Thoracic aorta (tissue), 2 donors: Measurements from ENCODE around the gene CYP4V2. TPM values are rescaled to one million over a fixed set of nuclear protein-coding genes. Genes with fewer than 3 reads are reported as not detected.
"Not testable (repeated sequence)": the region's sequence is repeated elsewhere in the genome, so short reads cannot be mapped to it uniquely, and the experiment has no call there.

Source experiments
- ATAC-seq: fragments of 150-250 bp; one replicate; pipeline ENCODE4 v1.8.0; 2017; ENCODE audit warnings: low read depth; ENCODE audit not compliant: insufficient number of reproducible peaks, low FRiP score
- DNase-seq: peaks from one replicate; pipeline ENCODE4 v3.0.0-alpha.2; 2020; ENCODE audit warnings: low spot score
- H3K27ac ChIP-seq, 2 donors: fragments of 200-600 bp; sonication (generic); 1 replicate in 1 of 2; 2 replicates in 1 of 2; pipeline ENCODE4 v1.5.1; 2016; ENCODE audit warnings: mild to moderate bottlenecking in 2 of 2, moderate library complexity in 2 of 2
- H3K27me3 ChIP-seq: fragments of 200-600 bp; sonication (generic); replicated peaks from 2 replicates; pipeline ENCODE4 v1.6.0; 2016; ENCODE audit warnings: mild to moderate bottlenecking; ENCODE audit not compliant: insufficient read depth
- H3K36me3 ChIP-seq: fragments of 200-600 bp; sonication (generic); one replicate; pipeline ENCODE4 v1.5.1; 2016
- H3K4me1 ChIP-seq, 2 donors: fragments of 200-600 bp; sonication (generic); 1 replicate in 1 of 2; 2 replicates in 1 of 2; pipeline versions ENCODE4 v1.5.1 to v1.6.0; 2016; ENCODE audit warnings: low read depth in 2 of 2, mild to moderate bottlenecking in 1 of 2; ENCODE audit not compliant: control insufficient read depth in 1 of 2
- H3K4me3 ChIP-seq: fragments of 200-600 bp; sonication (generic); 2 replicates; pipeline ENCODE4 v1.5.1; 2016; ENCODE audit warnings: mild to moderate bottlenecking
- H3K9me3 ChIP-seq: fragments of 200-600 bp; sonication (generic); 2 replicates; pipeline ENCODE4 v1.5.1; 2016
- total RNA-seq, 2 donors: library from RNA; depleted of rRNA; stranded (reverse); fragments of >200 nt; gene quantifications; one replicate each; pipeline versions ENCODE4 v1.1.0 to v1.2.3, GENCODE V29; 2016
- TF ChIP-seq, protein P1 (sequence below): fragments of 200-600 bp; sonication (generic); IDR thresholded peaks from one replicate; pipeline ENCODE4 v1.5.1; 2019; ENCODE audit warnings: antibody characterized with exemption

CYP4V2 gene
- total RNA-seq, 2 donors from 2014 or later: 41.8 to 61.2 TPM

DNA sequence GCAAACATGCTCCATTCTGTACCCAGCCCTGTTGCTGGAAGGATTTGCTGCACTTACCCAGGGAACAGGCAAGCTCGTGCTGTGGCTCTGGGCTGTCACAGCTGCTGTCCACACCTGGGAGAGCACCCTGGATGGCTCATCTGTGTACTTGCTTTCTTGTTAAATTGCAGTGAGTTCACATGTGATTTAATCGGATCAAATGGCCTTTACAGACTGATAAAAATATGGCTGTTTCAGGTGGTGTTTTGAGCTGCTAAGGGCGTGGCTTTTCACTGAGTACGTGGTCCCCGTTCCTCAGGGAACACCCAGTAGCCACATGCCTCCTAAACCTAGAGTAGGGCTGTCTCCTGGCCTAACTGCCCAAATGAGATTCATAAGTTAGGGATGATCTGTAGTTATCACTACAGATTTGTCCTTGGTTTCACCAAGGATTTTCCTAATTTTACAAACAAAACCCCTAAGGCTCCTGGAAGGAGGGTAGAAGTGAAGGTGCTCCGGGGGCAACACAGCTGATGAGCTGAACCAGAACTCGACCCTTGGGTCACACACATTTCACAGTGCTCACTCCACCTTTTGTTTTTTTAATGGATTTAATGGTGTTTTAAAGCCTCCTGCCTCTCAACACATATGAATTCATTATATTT lies 49.6 kb downstream of the CYP4V2 start:
- Histone ChIP-seq H3K4me3 (no peak overlapping the region), H3K36me3 (no peaks in the 10 kb centered on the region), H3K9me3 (no peaks in the 10 kb centered on the region), H3K4me1 (no peaks in the 10 kb centered on the region), H3K27me3 (no peaks in the 10 kb centered on the region), H3K27ac (no peak overlapping the region)
- ATAC-seq: no peak
- DNase-seq: no peak
- TF ChIP-seq, protein P1, sequence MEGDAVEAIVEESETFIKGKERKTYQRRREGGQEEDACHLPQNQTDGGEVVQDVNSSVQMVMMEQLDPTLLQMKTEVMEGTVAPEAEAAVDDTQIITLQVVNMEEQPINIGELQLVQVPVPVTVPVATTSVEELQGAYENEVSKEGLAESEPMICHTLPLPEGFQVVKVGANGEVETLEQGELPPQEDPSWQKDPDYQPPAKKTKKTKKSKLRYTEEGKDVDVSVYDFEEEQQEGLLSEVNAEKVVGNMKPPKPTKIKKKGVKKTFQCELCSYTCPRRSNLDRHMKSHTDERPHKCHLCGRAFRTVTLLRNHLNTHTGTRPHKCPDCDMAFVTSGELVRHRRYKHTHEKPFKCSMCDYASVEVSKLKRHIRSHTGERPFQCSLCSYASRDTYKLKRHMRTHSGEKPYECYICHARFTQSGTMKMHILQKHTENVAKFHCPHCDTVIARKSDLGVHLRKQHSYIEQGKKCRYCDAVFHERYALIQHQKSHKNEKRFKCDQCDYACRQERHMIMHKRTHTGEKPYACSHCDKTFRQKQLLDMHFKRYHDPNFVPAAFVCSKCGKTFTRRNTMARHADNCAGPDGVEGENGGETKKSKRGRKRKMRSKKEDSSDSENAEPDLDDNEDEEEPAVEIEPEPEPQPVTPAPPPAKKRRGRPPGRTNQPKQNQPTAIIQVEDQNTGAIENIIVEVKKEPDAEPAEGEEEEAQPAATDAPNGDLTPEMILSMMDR: no peak

DNA sequence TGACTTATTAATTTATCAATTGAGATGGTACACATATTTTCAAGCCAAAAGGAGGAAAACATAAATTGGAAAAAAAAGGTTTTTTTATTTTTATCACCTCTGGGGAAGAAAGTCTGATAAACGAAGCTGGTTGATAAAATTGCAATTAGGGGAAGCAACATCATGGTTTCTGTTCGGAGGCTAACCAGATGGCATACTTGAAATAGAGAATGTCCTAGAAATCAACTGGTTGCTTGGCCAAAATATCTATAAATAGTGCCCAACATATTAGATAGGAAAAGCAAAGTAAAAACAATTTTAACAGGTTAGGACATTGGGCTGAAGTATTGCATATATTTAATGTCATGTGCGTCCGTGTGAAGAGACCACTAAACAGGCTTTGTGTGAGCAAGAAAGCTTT lies 50.2 kb downstream of the CYP4V2 start:
- Histone ChIP-seq H3K27ac (no peak overlapping the region), H3K4me1 (no peaks in the 10 kb centered on the region), H3K4me3 (no peak overlapping the region), H3K36me3 (no peaks in the 10 kb centered on the region), H3K27me3 (no peaks in the 10 kb centered on the region), H3K9me3 (no peaks in the 10 kb centered on the region)
- no peak for DNase-seq
- ATAC-seq: no peak
- TF ChIP-seq, protein P1: no peak

DNA sequence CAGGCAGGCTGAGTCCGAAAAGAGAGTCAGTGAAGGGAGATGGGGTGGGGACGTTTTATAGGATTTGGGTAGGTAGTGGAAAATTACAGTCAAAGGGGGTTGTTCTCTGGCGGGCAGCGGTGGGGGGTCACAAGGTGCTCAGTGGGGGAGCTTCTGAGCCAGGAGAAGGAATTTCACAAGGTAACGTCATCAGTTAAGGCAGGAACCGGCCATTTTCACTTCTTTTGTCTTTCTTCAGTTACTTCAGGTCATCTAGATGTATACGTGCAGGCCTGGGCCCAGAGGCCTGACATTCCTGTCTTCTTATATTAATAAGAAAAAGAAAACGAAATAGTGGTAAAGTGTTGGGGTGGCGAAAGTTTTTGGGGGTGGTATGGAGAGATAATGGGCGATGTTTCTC lies 50.7 kb downstream of the CYP4V2 start:
- not testable (repeated sequence) for ATAC-seq, H3K9me3 ChIP-seq, H3K27ac ChIP-seq, H3K4me1 ChIP-seq, H3K36me3 ChIP-seq, H3K4me3 ChIP-seq, H3K27me3 ChIP-seq, DNase-seq

DNA sequence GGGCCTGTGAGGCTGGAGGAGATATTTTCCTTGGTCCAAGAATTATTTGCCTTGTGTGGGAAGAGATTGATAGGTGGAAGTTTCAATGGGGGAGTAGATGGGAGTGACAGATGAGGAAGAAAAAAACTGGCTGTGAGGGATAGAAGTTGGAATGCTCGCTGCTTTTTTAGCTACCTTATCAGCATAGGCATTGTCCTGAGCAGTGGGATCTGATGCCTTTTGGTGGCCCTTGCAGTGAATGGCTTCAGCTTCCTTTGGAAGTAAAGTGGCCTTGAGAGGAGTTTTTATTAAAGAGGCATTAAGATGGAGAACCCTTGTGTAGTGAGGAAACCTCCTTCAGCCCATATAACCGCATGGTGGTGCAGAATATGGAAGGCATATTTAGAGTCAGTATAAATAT lies 52.0 kb downstream of the CYP4V2 start:
- ATAC-seq (no peak), DNase-seq (no peak)
- TF ChIP-seq, protein P1: no peak
- no peaks in the 10 kb centered on the region for H3K9me3 ChIP-seq
- no peaks in the 10 kb centered on the region for H3K4me1 ChIP-seq
- no peaks in the 10 kb centered on the region for H3K36me3 ChIP-seq
- no peaks in the 10 kb centered on the region for H3K27me3 ChIP-seq
- H3K27ac ChIP-seq: no peak overlapping the region
- no peak overlapping the region for H3K4me3 ChIP-seq

DNA sequence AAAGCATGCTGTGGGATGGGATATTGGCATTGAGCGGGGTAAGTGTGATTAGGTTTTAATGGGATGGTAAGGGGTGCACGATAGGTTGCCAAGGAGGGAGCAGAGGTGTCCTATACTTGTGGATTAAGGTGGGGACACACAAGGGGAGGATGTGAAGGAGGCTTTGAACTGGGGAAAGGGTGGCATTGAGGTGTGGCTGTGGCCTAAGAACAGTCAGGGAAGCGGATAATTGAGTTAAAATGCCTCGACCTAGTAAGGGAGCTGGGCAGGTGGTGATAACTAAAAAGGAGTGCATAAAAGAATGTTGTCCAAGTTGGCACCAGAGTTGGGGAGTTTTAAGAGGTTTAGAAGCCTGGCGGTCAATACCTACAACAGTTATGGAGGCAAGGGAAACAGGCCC lies 53.5 kb downstream of the CYP4V2 start:
- H3K4me3 ChIP-seq: no peak overlapping the region
- no peaks in the 10 kb centered on the region for H3K9me3 ChIP-seq
- H3K27ac ChIP-seq: no peak overlapping the region
- H3K4me1 ChIP-seq: no peaks in the 10 kb centered on the region
- no peaks in the 10 kb centered on the region for H3K36me3 ChIP-seq
- no peak for ATAC-seq
- TF ChIP-seq, protein P1: no peak
- H3K27me3 ChIP-seq: no peaks in the 10 kb centered on the region
- DNase-seq: no peak

DNA sequence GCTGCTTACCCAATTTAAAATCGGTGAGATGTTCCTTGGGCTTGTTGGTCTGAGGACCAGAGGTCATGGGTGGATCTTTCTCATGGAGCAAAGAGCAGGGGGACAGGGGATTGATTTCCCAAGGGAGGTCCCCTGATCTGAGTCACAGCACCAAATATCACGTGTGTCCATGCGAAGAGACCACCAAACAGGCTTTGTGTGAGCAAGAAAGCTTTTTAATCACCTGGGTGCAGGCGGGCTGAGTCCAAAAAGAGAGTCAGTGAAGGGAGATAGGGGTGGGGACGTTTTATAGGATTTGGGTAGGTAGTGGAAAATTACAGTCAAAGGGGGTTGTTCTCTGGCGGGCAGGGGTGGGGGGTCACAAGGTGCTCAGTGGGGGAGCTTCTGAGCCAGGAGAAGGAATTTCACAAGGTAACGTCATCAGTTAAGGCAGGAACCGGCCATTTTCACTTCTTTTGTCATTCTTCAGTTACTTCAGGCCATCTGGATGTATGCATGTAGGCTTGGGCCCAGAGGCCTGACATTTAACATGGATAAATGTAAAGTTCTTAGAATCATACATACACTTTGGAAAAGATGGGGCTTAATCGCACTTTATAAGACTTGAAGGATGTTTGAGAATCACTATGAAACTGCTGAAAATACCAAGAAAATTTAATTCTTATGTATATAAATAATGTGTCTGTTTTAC lies 55.8 kb downstream of the CYP4V2 start:
- H3K36me3 ChIP-seq, DNase-seq, H3K9me3 ChIP-seq, ATAC-seq, H3K27me3 ChIP-seq, H3K27ac ChIP-seq, H3K4me3 ChIP-seq, H3K4me1 ChIP-seq: not testable (repeated sequence)
